COLO668 (cell line): ENCODE data around the gene SERPINA10.

Experiments used
- DNase-seq: peaks from one replicate; lab custom pipeline; 2025; ENCODE audit not compliant: unreplicated experiment; lab: John Stamatoyannopoulos, UW

SERPINA10 gene

GRCh38 chr14:94292872-94293577 is at the start of gene SERPINA10:
TSS of gene SERPINA10 (minus strand) at chr14:94293268. CDS start at chr14:94290593, 2,675 bp downstream.
- no peak for DNase-seq

GRCh38 chr14:94342334-94342934 is 49.4 kb upstream of the SERPINA10 start:
- peak; percentile 27 for DNase-seq

GRCh38 chr14:94341656-94342333 is 48.7 kb upstream of the SERPINA10 start:
- DNase-seq: no peak

DNA sequence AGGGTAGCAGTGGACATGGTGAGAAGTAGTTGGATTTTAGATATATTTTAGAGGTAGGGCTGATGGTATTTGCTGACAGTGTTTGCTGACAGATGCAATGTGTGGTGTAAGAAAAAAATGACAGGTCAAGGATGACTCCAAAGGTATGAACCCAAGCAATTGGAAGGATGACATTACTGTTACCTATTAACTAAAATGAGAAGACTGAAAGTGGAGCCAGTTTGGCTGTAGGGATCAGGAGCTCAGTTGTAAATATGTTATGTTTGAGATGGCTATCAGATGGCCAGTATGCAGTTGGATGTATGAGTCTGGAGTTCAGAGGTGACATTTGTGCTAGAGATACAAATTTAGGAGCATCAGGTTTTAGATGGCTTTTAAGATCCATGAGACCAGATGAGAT is 47.5 kb upstream of the SERPINA10 start:
- no peak for DNase-seq

GRCh38 chr14:94338023-94338422 is 45.0 kb upstream of the SERPINA10 start:
- no peak for DNase-seq

DNA sequence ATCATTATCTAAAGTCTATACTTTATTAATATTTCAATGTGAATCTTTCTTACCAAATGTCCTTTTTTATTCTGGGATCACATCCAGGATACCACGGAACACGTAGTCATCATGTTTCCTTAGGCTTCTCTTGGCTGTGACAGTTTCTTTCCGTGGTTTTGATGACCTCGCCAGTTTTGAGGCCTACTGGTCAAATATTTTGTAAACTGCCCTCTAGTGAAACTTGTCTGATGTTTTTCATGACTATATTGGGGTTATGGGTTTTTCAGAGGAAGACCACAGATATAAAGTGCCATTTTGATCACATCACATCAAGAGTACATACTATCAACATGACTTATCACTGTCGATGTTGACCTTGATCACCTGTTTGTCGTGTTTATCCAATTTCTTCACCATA is 44.2 kb upstream of the SERPINA10 start:
- DNase-seq: no peak

DNA sequence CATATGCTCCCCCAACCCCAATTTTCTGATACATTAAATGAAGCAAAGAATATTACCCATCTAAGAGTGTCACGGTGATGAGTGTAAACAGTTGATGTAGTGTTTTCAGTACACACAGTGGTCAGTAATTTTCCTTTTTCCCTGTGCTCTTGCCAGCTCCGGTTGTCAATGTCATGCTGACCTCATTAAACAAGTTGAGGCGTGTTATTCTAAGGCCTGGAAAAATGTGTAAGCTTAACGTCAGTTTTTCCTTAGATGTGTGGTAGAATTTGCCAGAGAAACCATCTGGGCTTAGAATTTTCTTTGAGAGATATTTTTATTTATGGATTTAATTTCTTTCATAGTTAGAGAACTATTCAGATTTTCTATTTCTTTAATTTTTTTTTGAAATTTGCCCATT is 41.8 kb upstream of the SERPINA10 start:
- no peak for DNase-seq

GRCh38 chr14:94332587-94332986 is 39.5 kb upstream of the SERPINA10 start:
- no peak for DNase-seq

DNA sequence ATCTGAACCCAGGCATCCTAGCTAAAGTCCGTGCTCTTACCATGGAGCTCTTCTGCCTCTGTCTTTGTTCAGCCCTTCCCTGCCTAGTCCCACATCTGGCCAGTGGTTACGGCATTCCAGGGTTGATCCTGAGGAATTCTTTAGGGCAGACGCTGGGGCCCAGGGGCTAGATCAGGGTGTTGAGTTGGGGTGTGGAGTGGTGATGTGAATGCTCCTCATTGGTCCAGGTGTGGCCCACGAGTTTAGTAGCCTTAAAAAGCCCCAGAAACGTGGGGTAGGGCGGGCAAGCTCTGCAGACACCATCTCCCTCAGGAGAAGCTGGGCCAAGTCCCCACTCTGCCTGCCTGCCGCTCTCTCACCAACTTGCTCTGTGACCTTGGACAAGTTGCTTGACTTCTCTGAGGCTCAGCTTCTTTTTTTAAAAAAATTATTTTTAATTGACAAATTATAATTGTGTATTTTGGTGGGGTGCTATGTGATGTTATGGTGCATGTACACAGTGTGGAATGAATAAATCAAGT is 39.1 kb upstream of the SERPINA10 start:
- no peak for DNase-seq

- no peak for DNase-seq
Measured at GRCh38 chr14:94331462-94331861, 38.4 kb upstream of the SERPINA10 start.

- DNase-seq: no peak
Measured at GRCh38 chr14:94330857-94331256, 37.8 kb upstream of the SERPINA10 start.

DNA sequence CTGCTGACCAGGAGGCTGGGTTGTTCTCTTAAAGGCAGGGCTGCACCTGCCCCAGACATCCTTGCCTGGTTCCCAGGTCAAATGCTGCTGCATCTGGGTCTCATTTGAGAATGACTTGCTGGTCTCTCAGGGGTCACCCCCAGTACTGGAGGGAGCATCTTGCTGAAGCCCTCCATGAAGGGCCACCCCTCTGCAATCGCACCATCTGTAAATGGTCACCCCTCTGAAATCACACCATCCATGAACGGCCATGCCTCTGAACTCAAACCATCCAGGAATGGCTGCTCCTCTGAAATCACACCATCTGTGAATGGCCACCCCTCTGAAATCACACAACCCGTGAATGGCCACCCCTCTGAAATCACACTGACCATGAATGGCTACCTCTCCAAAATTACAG is 37.4 kb upstream of the SERPINA10 start:
- DNase-seq: no peak

DNA sequence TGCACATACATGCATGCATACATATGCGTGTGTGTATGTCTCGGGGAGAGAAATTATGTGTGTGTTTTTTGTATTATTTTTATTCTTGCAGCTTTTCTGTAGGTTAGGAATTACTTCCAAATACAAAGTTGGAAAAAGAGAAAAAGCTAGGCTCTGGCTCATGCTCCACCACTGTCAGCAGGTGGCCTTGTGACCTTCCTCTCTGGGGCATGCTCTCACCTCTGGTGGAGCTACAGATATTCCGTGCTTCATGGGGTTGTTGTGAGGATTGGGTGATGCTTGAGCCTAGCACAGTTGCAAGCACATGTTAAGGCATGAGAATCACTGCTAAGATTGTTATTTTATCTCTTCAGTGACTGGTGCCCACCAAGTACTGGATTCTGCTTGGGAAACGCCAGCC is 36.8 kb upstream of the SERPINA10 start:
- DNase-seq: no peak

GRCh38 chr14:94328196-94328595 is 35.1 kb upstream of the SERPINA10 start:
- DNase-seq: no peak

- DNase-seq: no peak
Measured at GRCh38 chr14:94322648-94323570, 29.8 kb upstream of the SERPINA10 start, which contains the start of gene SERPINA6. TSS of gene SERPINA6 (minus strand) at chr14:94323336. CDS start at chr14:94314648, 8,688 bp downstream.

GRCh38 chr14:94321421-94322271 is 28.6 kb upstream of the SERPINA10 start:
- no peak for DNase-seq

GRCh38 chr14:94320243-94320642 is 27.2 kb upstream of the SERPINA10 start:
- DNase-seq: no peak

DNA sequence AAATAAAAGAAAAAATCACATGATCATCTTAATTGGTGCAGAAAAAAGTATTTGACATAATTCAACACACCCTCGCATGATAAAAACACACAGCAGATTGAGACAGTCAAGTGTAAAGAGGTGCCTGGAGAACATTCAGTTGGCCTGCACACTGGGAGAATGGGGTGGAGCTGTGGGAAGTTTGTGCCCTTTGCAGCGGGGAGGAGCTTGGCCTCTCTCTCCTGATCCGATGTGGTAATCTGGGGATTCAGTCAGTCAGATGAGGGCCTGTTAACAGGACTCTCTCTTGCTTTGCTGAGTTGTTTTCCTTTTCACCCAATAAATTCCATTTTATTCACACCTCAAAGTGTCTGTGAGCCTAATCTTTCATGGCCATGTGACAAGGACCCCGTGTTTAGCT is 24.2 kb upstream of the SERPINA10 start:
- DNase-seq: no peak

DNA sequence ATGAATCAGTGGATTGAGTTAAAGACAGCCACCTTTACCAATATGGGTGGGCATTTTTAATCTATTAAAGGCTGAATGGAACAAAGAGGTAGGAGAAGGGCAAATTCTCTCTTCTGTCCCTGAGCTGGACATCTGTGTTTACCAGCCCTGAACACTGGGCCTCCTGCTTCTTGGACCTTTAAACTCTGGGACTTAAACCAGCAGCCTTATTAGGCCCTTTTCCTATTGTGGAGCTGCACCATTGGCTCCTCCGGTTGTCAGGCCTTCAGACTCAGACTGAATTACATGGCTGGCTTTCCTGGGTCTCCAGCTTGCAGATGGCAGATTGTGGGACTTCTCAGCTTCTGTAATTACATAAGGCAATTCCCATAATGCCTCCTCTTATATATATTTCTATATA is 23.6 kb upstream of the SERPINA10 start:
- no peak for DNase-seq

DNA sequence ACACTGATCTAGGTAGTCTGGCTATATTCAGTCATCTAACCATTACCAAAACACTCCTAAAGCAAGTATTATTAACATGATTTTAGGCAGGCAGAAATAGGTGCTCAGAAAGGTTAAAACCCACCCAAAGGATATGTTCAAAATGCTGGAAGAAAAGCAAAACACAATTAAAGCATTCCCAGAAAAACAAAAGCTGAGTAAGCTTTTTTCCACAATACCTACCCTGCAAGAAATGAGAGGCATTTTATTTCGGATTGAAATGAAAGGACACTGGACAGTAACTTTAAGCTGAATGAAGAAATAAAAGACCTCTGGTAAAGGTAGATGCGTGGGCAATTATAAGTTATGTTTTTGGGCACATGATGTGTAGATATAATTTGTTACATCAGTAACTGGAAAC is 21.8 kb upstream of the SERPINA10 start:
- DNase-seq: no peak
